Epithelial cell of prostate (primary cell): ENCODE results near the gene PCDH15.
"Not testable (repeated sequence)": the region's sequence is repeated elsewhere in the genome, so short reads cannot be mapped to it uniquely, and the experiment has no call there.

Experiments used
- DNase-seq: peaks from one replicate; pipeline ENCODE4 v3.0.0-alpha.2; 2011; ENCODE audit warnings: low read depth, low spot score
- H3K27ac ChIP-seq: fragments of 450-650 bp; 2 replicates; pipeline ENCODE4 v1.5.1; 2017; ENCODE audit warnings: mild to moderate bottlenecking

The PCDH15 gene

DNA sequence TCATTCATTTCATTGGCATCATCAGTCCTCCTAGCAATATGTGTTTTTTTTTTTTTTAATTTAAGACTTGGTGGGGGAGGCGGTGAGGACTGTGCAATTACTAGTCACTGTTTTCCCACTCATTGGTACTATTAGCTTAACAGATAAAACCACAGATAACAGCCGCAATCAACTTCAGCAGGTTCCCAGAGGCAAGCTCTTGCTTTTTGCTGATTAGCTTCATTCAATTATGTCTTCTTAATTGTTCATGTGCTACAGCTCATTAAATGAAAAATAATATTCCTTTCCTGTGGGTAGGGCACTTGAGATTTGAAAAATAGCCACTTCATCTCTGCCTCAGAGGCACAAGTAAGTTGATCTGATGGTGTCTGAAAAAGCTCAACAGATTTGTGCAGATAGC is 215.5 kb downstream of the PCDH15 start:
- H3K27ac ChIP-seq: no peak overlapping the region
- DNase-seq: no peak

- H3K27ac ChIP-seq: no peak overlapping the region
- DNase-seq: no peak
Observed at GRCh38 chr10:54577682-54578081, 223.3 kb downstream of the PCDH15 start.

GRCh38 chr10:54576541-54576940 is 224.5 kb downstream of the PCDH15 start:
- H3K27ac ChIP-seq: no peak overlapping the region
- no peak for DNase-seq

- no peak overlapping the region for H3K27ac ChIP-seq
- no peak for DNase-seq
Observed at GRCh38 chr10:54559498-54559897, 241.5 kb downstream of the PCDH15 start.

GRCh38 chr10:54554028-54554427 is 247.0 kb downstream of the PCDH15 start:
- H3K27ac ChIP-seq: no peak overlapping the region
- no peak for DNase-seq

- no peak overlapping the region for H3K27ac ChIP-seq
- DNase-seq: no peak
Observed at GRCh38 chr10:54550016-54550415, 251.0 kb downstream of the PCDH15 start.

DNA sequence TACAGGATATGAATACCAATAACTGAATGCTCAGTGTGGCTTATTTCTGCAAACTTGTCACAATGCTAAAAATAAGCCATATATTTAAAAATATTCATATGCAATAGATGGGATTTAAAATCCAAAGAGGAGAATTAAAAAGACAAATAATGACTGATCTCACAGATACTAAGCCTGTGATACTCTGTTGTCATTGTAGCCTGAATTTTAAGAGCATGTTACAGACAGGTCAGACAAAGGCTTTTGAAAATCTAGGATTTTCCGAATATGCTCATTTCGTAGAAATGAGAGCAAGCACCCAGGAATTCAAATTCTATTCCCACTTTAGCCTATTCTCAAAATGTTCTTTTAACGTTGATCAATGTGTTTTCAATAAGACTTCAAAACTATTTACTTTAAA is 269.7 kb downstream of the PCDH15 start:
- no peak for DNase-seq
- no peak overlapping the region for H3K27ac ChIP-seq

GRCh38 chr10:54530299-54530698 is 270.7 kb downstream of the PCDH15 start:
- H3K27ac ChIP-seq: no peak overlapping the region
- no peak for DNase-seq

- H3K27ac ChIP-seq: no peak overlapping the region
- no peak for DNase-seq
Observed at GRCh38 chr10:54525816-54526215, 275.2 kb downstream of the PCDH15 start.

- not testable (repeated sequence) for H3K27ac ChIP-seq, DNase-seq
Observed at GRCh38 chr10:54515244-54515643, 285.8 kb downstream of the PCDH15 start.

DNA sequence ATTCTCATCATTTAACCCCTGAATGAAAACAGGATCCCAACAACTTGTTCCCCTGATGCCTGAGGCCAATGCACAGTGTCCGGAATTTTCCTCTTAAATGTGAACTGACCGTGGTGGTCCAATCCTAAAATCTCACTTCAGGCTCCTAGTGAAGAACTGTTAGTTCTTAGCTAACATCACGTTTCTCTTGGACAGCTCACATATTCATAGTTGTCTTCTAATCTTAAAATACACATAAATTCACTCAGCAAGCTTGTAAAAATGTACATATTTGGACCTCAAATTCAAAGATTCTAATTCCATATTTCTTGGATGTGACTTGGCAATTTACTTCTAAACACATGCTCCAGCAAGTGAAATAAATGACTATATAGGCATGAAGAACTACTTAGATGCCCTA is 297.2 kb downstream of the PCDH15 start:
- DNase-seq: no peak
- no peak overlapping the region for H3K27ac ChIP-seq

DNA sequence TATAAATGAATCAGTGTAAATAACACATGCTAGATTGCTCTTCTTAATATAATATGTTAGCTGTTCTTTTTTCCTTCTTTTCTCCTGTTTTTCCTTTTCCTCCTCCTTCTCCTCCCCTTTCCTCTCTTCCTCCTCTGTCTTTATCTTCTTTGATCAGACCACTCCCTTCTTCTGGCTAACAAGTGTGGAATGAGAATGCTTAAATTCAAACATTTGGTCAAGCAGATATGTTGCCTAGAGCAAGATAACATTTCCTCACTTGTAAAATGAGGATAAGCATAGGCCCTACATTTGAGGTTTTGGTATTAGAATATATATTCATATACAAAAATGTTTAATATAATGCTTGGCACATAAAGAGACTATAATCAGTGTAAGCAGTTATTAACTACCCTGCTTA is 299.1 kb downstream of the PCDH15 start:
- DNase-seq: no peak
- H3K27ac ChIP-seq: no peak overlapping the region

DNA sequence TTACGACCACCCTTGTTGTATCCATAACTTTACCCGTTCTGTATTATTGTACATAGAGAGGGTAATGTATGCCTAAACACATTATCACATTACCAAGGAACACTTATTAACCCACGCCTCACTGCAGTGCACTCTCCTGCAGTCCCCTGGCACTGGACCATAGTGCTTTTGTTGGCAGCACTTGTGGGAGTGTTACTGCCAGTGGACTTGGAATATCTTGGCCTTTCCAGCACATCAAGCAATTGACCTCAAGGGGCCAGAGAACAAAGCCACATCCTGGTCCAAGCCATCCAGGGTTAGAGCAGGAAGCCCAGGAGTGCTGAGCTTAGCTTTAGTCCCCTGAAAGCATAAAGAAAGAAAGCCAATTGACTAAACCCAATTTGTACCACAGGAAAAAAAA is 304.2 kb downstream of the PCDH15 start:
- no peak for DNase-seq

GRCh38 chr10:54487743-54488142 is 313.3 kb downstream of the PCDH15 start:
- no peak for DNase-seq
- H3K27ac ChIP-seq: no peak overlapping the region

More for the DNA sequence above, 304.2 kb downstream of the PCDH15 start:
- H3K27ac ChIP-seq: no peak overlapping the region

GRCh38 chr10:54485971-54486370 is 315.1 kb downstream of the PCDH15 start:
- no peak overlapping the region for H3K27ac ChIP-seq
- no peak for DNase-seq

DNA sequence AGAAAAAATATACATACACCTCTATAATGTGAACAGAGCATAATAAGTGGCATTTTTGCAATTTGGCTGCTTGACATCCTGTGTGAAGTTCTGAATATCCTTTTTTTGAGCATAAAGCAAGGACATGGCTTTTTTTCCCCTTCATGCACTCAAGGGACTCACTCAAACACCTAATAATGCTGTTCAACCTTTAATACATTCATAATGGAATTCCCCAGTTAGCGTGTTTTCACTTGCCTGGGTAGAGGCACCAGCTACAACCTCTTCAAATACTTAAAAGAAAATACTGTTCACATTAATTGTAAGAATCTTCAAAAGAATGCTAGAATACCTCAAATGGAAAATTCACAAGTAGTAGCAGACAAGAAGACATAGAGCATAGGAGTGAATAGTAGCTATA is 316.8 kb downstream of the PCDH15 start:
- no peak overlapping the region for H3K27ac ChIP-seq

GRCh38 chr10:54478601-54479000 is 322.4 kb downstream of the PCDH15 start:
- no peak for DNase-seq

More for the DNA sequence above, 316.8 kb downstream of the PCDH15 start:
- DNase-seq: no peak

DNA sequence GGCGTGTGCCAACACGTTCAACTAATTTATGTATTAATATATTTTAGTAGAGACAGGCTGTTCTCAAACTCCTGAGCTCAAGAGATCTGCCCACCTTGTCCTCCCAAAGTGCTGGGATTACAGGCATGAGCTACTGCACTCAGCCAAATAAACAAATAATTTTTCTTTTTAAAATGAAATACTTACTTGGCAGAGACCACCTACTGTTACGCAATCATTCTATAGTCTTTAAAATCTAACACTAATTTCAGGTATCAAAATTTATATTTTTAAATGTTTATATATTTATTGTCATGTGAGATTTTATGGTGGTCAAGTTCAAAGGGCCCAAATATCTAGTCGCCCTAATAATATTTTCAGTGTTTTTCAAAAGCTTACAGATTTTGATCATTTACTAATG is 323.3 kb downstream of the PCDH15 start:
- H3K27ac ChIP-seq: no peak overlapping the region
- no peak for DNase-seq

More at GRCh38 chr10:54478601-54479000, 322.4 kb downstream of the PCDH15 start:
- no peak overlapping the region for H3K27ac ChIP-seq

DNA sequence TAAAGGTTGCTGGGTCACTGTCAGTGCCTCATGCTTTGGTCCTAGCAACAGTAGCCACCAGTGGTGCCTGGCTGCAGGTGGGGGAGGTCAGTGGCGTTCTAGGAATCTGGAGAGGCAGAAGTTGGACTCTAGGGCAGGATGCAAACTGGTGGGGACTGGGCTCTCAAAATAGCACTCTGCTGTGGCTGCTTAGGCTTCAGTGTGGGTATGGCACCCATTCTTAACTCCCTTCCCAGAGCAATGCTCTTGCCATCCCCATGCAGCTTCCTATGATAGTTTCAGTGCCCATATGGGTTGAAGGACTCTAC is 330.8 kb downstream of the PCDH15 start:
- no peak for DNase-seq

GRCh38 chr10:54469587-54470323 is 331.3 kb downstream of the PCDH15 start:
- no peak overlapping the region for H3K27ac ChIP-seq
- no peak for DNase-seq

More for the DNA sequence above, 330.8 kb downstream of the PCDH15 start:
- no peak overlapping the region for H3K27ac ChIP-seq

DNA sequence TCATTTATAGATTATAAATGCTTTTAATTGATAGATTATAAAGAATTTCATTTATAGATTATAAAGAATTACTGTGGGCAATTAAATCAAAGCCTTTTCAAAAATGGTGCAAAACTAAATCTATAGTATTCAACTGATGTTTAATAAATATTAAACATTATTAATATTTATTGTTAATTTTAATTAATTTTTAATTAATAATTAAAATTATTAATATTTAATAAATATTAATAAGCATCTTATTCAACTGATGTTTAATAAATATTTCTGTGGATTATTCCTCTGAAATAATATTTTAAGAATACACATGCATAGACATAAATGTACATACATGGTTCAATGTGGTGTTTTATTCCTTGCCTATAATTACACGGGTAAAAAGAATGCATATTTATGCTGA is 346.8 kb downstream of the PCDH15 start:
- no peak for DNase-seq
- H3K27ac ChIP-seq: no peak overlapping the region

- H3K27ac ChIP-seq: no peak overlapping the region
- no peak for DNase-seq
Observed at GRCh38 chr10:54449056-54449455, 352.0 kb downstream of the PCDH15 start.
